Chondrocyte (in vitro differentiated cells): ENCODE measurements around the gene SH3BGR. TPM values are rescaled to one million over a fixed set of nuclear protein-coding genes. Genes with fewer than 3 reads are reported as not detected.

Experiments
- DNase-seq: peaks from one replicate; pipeline ENCODE4 v3.0.0; 2021; ENCODE audit warnings: mixed read lengths, low spot score
- H3K27ac Mint-ChIP-seq: one replicate; pipeline ENCODE4 v1.8.0; 2021; ENCODE audit warnings: mild to moderate bottlenecking, moderate library complexity, mixed read lengths; ENCODE audit not compliant: unreplicated experiment
- H3K27me3 Mint-ChIP-seq: 2 replicates; pipeline ENCODE4 v1.8.0; 2021; ENCODE audit warnings: low read depth, mixed read lengths
- H3K36me3 Mint-ChIP-seq: 2 replicates; pipeline ENCODE4 v1.8.0; 2021; ENCODE audit warnings: low read depth, mixed read lengths
- H3K4me1 Mint-ChIP-seq: 2 replicates; pipeline ENCODE4 v1.8.0; 2021; ENCODE audit warnings: low read depth, mild to moderate bottlenecking, mixed read lengths
- H3K4me3 Mint-ChIP-seq: one replicate; pipeline ENCODE4 v1.8.0; 2021; ENCODE audit warnings: mild to moderate bottlenecking, moderate library complexity, mixed read lengths; ENCODE audit not compliant: unreplicated experiment
- H3K9me3 Mint-ChIP-seq: 2 replicates; pipeline ENCODE4 v1.8.0; 2021; ENCODE audit warnings: low read depth, mixed read lengths
- CTCF ChIP-seq: fragments of 200-600 bp; sonication (generic); IDR thresholded peaks from 2 replicates; pipeline ENCODE4 v1.5.0; 2021; ENCODE audit warnings: antibody characterized with exemption, mild to moderate bottlenecking, moderate library complexity
- total RNA-seq: library from RNA; stranded (reverse); gene quantifications from 3 replicates; pipeline ENCODE4 v1.2.1, GENCODE V29; 2021

The SH3BGR gene
- total RNA-seq, 1 donor from 2014 or later, result 3.3 TPM

- no peak for DNase-seq
- Mint-ChIP-seq H3K9me3 (peaks cover 3% of the 10 kb centered on the region), H3K4me3 (no peak overlapping the region), H3K4me1 (peaks cover 9% of the 10 kb centered on the region), H3K27ac (peak overlapping the region; percentile 58), H3K36me3 (no peaks in the 10 kb centered on the region), H3K27me3 (no peaks in the 10 kb centered on the region)
- TF ChIP-seq CTCF, result no peak
These were observed 618 bp downstream of the SH3BGR start for GRCh38 chr21:39452207-39452969.

- DNase-seq, result no peak
- Mint-ChIP-seq H3K27me3 (no peaks in the 10 kb centered on the region), H3K4me3 (no peak overlapping the region), H3K4me1 (peaks cover 9% of the 10 kb centered on the region), H3K27ac (peak overlapping the region; percentile 19), H3K36me3 (no peaks in the 10 kb centered on the region), H3K9me3 (peaks cover 2% of the 10 kb centered on the region)
- no peak for TF ChIP-seq CTCF
These were observed 1.2 kb downstream of the SH3BGR start for GRCh38 chr21:39452970-39453342.

DNA sequence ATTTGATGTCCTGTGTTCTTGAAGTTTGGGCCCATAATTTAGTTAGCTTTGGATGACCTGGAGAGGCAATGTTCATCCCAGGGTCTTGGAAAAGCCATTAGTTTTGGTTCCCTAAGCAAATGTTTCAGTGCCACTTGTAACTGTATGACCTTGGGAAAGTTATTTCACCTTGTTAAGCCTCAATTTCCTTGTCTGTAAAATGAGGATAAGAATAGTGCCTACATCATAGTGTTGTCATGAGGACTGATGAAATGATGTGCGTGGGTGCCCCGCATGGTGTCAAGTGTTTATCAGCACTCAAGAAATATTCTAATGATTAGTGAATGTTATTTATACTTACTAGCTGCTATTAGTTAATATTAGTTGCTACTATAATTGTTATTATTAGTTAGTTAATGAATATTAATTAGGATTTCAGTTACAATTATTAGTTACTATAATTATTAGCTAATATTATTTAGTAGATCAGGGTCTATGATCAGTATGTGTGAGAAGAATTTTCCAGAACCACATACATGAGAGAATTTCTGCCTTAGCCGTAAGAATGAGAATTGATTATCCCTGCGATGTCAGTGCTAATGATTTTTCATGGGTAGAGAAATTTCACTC is 1.9 kb downstream of the SH3BGR start:
- H3K27ac Mint-ChIP-seq, result no peak overlapping the region
- no peak overlapping the region for H3K4me3 Mint-ChIP-seq
- H3K27me3 Mint-ChIP-seq, result no peaks in the 10 kb centered on the region
- H3K4me1 Mint-ChIP-seq, result peaks cover 9% of the 10 kb centered on the region
- no peak for DNase-seq
- H3K9me3 Mint-ChIP-seq, result no peaks in the 10 kb centered on the region
- no peak for TF ChIP-seq CTCF
- no peaks in the 10 kb centered on the region for H3K36me3 Mint-ChIP-seq

GRCh38 chr21:39454949-39455668 is 3.3 kb downstream of the SH3BGR start:
- no peaks in the 10 kb centered on the region for H3K36me3 Mint-ChIP-seq
- TF ChIP-seq CTCF, result no peak
- no peak overlapping the region for H3K27ac Mint-ChIP-seq
- H3K4me1 Mint-ChIP-seq, result peaks cover 9% of the 10 kb centered on the region
- H3K4me3 Mint-ChIP-seq, result no peak overlapping the region
- DNase-seq, result no peak
- H3K27me3 Mint-ChIP-seq, result no peaks in the 10 kb centered on the region
- no peaks in the 10 kb centered on the region for H3K9me3 Mint-ChIP-seq

DNA sequence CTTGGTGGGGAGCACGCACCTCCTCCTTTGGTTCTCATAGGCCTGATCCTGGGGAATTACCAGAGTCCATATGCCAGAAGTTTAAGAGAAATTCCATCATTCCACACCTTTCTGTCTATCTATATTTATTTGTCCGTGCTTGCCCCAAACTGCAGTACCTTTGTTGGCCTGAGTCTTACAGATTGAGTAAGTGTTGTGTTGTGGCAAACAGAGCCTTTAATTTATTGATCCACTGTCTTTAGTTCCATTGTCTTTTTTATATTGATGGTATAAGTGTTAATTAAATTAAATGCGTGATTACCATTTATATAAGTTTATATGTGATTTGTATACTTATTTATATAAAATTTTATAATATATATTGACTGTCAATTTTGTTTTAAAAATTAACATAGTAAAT is 4.9 kb downstream of the SH3BGR start:
- H3K36me3 Mint-ChIP-seq, result no peaks in the 10 kb centered on the region

More for the DNA sequence above, 4.9 kb downstream of the SH3BGR start:
- peaks cover 9% of the 10 kb centered on the region for H3K4me1 Mint-ChIP-seq
- TF ChIP-seq CTCF, result peak; percentile 49
- H3K9me3 Mint-ChIP-seq, result no peaks in the 10 kb centered on the region
- DNase-seq, result no peak
- H3K27ac Mint-ChIP-seq, result no peak overlapping the region
- H3K4me3 Mint-ChIP-seq, result no peak overlapping the region
- no peaks in the 10 kb centered on the region for H3K27me3 Mint-ChIP-seq
